ENCODE measurements around the gene NOTCH1. TPM values are rescaled to one million over a fixed set of nuclear protein-coding genes. Genes with fewer than 3 reads are reported as not detected.
"Not testable (repeated sequence)": the region's sequence is repeated elsewhere in the genome, so short reads cannot be mapped to it uniquely, and the experiment has no call there.

NOTCH1 gene
- total RNA-seq, 1 donor from 2014 or later, result 70.7 TPM

GRCh38 chr9:136565086-136565714, 19.4 kb upstream of the NOTCH1 start:
- no peak for DNase-seq (ENCODE audit: low read depth, low spot score)

- no peak for DNase-seq (ENCODE audit: low read depth, low spot score)
Measured at GRCh38 chr9:136564379-136564988, 18.6 kb upstream of the NOTCH1 start.

GRCh38 chr9:136563646-136564325, 17.9 kb upstream of the NOTCH1 start:
- no peak for DNase-seq (ENCODE audit: low read depth, low spot score)

DNA sequence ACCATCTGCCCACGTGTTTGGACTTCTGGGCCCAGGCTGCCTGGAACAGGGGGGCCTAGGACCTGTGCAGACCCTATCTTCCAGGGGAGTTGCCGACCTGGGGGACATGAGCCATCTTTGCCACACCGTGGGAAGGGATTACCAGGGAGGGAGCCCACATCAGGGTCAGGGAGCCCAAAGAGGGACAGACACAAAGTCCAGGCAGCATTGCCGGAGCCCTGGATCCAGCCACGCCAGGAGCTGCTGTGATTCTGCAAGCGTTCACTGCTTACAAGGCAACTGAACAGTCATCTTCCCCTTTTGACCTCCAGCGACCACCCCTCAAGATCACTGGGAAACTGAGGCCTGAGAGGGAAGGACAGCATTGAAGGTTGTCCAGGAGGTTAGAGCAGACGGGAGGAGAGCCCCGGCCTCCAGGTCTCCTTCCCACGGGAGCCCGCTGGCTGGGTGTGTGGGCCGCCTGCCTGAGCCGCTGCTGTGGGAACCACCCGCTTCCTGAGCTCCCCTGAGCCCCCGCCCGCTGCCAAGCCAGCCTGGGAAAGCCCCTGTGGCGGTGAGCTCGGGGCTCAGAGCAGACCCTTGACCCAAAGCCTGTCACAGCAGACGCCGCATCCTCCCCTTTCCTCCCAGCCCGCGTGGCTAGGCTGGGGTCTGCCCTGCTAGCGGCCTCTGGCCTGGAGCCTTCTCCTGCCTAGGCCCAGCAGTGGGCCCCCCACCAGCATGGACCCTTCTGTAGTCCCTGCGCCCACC, 17.1 kb upstream of the NOTCH1 start:
- no peak for DNase-seq (ENCODE audit: low read depth, low spot score)

GRCh38 chr9:136561779-136562178, 15.9 kb upstream of the NOTCH1 start:
- DNase-seq (ENCODE audit: low read depth, low spot score), result no peak

GRCh38 chr9:136560586-136560985, 14.7 kb upstream of the NOTCH1 start:
- DNase-seq (ENCODE audit: low read depth, low spot score), result no peak

- DNase-seq (ENCODE audit: low read depth, low spot score), result not testable (repeated sequence)
Measured at GRCh38 chr9:136559371-136559770, 13.5 kb upstream of the NOTCH1 start.

GRCh38 chr9:136558846-136559245, 13.0 kb upstream of the NOTCH1 start:
- not testable (repeated sequence) for DNase-seq (ENCODE audit: low read depth, low spot score)

DNA sequence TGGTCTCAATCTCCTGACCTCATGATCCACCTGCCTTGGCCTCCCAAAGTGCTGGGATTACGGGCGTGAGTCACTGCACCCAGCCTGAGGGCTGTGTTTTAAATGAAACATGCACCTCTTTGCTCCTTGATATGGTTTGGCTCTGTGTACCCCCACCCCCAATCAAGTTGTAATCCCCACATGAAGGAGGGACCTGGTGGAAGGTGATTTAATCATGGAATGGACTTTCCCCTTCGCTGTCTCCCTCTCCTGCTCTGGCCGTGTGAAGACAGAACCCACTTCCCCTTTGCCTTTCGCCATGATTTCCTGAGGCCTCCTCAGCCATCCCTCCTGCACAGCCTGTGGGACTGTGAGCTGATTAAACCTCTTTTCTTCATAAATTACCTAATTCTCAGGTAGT, 12.5 kb upstream of the NOTCH1 start:
- no peak for DNase-seq (ENCODE audit: low read depth, low spot score)

DNA sequence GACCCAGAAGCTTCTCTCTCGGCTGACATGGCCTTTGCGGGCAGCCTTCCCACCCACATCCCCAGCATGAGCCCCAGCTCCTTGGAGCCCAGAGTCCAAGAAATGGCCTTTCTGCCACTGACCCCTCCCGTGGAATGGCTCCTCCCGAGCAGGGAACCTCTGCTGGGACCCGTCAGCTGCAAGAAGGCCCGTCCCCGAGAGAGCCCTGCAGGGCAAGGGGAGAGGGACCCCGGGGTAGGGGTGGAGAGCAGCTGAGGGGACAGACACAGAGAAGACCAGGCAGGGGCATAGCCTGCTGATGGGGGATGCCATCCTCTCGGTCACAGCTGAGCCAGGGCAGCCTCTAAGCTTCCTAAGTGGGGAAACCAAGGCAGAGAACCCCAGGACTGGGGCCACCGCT, 11.2 kb upstream of the NOTCH1 start:
- no peak for DNase-seq (ENCODE audit: low read depth, low spot score)

DNA sequence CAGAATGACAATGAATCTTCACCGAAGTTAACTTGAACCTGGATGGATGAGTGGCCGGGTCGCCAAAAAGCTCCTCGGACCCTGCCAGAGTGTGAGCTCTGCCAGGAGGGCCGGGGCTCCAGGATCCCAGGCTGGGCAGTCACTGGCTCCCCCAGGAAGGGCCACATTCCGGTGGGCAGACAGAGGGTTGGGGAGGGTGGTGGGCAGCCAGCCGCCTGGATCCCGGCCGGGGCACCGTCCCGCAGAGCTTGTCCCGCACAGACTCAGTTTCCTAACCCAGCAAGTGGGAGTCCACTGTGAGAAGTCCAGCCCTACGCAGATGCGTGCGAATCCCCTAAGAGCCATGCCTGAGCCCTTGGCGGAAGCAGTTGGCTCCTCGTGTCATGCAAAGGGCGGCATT, 10.3 kb upstream of the NOTCH1 start:
- DNase-seq (ENCODE audit: low read depth, low spot score), result no peak

GRCh38 chr9:136554870-136555269, 9.0 kb upstream of the NOTCH1 start:
- DNase-seq (ENCODE audit: low read depth, low spot score), result no peak

DNA sequence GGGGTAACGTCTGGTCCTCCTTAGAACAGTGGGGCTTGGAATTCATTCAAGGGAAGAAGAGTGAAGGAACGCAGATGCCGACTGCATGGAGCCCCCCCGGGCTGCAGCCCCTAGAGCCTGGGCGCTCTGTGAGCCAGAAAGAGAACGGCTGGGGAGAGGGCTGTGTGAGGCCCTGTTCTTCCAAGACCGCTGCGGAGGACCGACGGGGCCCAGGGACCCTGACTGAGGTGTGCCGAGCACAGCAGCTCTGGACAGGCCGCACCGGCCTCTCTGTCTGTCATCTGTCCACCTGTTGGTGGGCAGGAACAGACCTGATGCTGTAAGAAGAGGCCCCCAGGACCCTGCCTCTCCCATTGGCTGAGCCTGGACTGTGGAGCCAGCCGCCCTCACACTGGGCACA, 7.7 kb upstream of the NOTCH1 start:
- DNase-seq (ENCODE audit: low read depth, low spot score), result no peak

DNA sequence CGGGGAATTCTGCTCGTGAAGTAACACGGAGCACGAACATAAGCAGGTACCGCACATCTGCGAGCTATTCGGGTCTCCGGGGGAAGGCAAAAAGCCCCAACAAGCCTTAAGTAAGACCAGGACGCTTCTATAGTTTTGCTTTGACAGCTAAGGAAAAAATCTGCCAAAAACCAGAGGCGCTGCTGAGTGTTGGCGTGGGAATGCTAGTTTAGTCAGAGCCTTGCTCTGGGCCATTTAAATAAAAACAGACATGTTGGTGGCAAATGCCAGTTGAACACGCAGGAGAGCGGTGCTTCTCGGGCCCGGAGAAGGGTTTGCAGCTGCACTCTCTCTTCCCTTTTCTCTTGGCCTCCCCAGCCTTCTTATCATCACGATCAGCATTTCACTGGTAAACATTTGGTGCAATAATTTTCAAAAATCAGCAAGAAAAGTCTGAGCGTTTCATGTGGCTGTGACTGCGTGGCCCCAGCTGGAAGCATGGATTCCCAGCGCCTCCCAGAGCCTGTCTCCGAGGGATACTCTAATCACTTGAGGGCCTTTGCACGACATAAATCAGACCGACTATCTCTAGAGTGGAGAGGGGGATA, 6.4 kb upstream of the NOTCH1 start:
- no peak for DNase-seq (ENCODE audit: low read depth, low spot score)

- DNase-seq (ENCODE audit: low read depth, low spot score), result no peak
Measured at GRCh38 chr9:136551401-136552116, 5.7 kb upstream of the NOTCH1 start.

GRCh38 chr9:136550439-136551289, 4.8 kb upstream of the NOTCH1 start:
- DNase-seq (ENCODE audit: low read depth, low spot score), result no peak

GRCh38 chr9:136549010-136549980, 3.4 kb upstream of the NOTCH1 start:
- DNase-seq (ENCODE audit: low read depth, low spot score), result no peak

DNA sequence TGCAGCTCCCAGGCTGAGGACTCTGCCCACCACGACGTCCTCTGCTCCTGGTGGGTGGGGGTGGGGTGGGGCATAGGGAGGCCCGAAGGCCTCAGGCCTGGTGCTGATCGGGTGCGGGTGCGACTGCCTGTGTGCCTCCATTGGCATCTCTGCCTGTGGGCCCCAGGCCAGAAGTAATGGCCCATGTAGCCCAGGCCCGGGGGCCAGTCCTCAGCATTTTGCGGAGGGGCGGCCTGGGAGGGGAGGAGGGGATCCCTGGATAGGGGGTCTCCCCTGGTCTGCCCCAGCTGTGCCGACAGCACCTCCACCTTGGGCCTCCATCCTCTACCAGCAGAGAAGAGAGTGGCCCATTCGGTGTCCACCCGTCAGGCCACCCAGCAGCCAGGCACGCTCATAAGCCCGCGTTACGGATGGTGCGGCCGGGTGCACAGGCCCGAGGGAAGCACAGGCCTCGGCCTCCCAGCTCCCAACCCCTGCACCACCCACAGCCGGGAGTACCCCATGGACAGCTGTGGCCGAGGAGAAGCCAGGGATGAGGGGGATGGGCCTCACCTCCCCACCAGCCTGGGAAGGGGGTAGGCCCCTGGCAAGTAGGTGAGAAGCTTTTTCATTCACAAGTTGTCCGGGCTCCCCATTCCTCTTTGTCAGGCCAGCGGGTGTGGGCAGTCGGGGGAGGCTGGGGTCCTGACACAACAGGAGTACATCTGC, 1.8 kb upstream of the NOTCH1 start:
- DNase-seq (ENCODE audit: low read depth, low spot score), result no peak

Data from pulmonary artery endothelial cell (primary cell).